ENCODE results near the gene MBD3L2B. TPM values are rescaled to one million over a fixed set of nuclear protein-coding genes. Genes with fewer than 3 reads are reported as not detected.

Gene MBD3L2B
- total and polyA plus RNA-seq, 9 of the 15 experiments (the other 6 are each of a cell fraction or from before 2014, with no cell fraction given) = not detected

- no peak for TF ChIP-seq RERE (CRISPR knock-in tag; IDR thresholded peaks at IDR 0.05; ENCODE audit: borderline replicate concordance)
- no peak for TF ChIP-seq KLF13 (tag; IDR thresholded peaks at IDR 0.05; ENCODE audit: borderline replicate concordance, low read depth)
- TF ChIP-seq FOXA1 (IDR thresholded peaks at IDR 0.05; ENCODE audit: borderline replicate concordance) = no peak
- no peak for TF ChIP-seq ZBTB34 (CRISPR knock-in tag; IDR thresholded peaks at IDR 0.05)
- peak; percentile 15; the same call in 1 of the 2 replicates for TF ChIP-seq JUND (IDR thresholded peaks at IDR 0.05; ENCODE audit: borderline replicate concordance, low read depth, low read length)
- no peak; the same call in 2 of the 3 replicates for TF ChIP-seq JUND (tag; IDR thresholded peaks at IDR 0.05; ENCODE audit: borderline replicate concordance, low read depth, low read length)
- no peak for TF ChIP-seq ZNF696 (CRISPR knock-in tag; conservative IDR thresholded peaks at IDR 0.05)
- TF ChIP-seq FOS (IDR thresholded peaks at IDR 0.05; ENCODE audit: extremely low read depth, insufficient read length) = no peak
- no peak for TF ChIP-seq ZNF717 (CRISPR knock-in tag; IDR thresholded peaks at IDR 0.05)
- 0 out of 2 replicates have a peak, but pooled peaks have one; percentile 76 for TF ChIP-seq THRB (CRISPR knock-in tag; conservative IDR thresholded peaks at IDR 0.05)
- no peak for TF ChIP-seq ZNF121 (CRISPR knock-in tag; conservative IDR thresholded peaks at IDR 0.05)
- no peak for TF ChIP-seq MCM7 (IDR thresholded peaks at IDR 0.05)
- TF ChIP-seq CHD2 (IDR thresholded peaks at IDR 0.05; ENCODE audit: low read depth, low read length) = no peak
- no peak for TF ChIP-seq ZNF512 (tag; IDR thresholded peaks at IDR 0.05)
- no peak for TF ChIP-seq ZNF561 (CRISPR knock-in tag; conservative IDR thresholded peaks at IDR 0.05)
- TF ChIP-seq STAT5A (IDR thresholded peaks at IDR 0.05; ENCODE audit: borderline replicate concordance, low read length) = no peak
These were observed 48.0 kb upstream of the MBD3L2B start, which contains the start of gene ZNF557 (continued) for GRCh38 chr19:7069042-7069903.
